Neuron (in vitro differentiated cells): ENCODE results near the gene DIAPH1.

ENCODE experiments used
- H2AFZ ChIP-seq: one replicate; pipeline ENCODE4 v1.6.1; 2013; ENCODE audit warnings: low read depth, mild to moderate bottlenecking, inconsistent platforms, low read length, moderate library complexity
- H3K27me3 ChIP-seq: one replicate; pipeline ENCODE4 v1.6.1; 2013; ENCODE audit warnings: low read length; ENCODE audit not compliant: insufficient read depth
- H3K36me3 ChIP-seq: one replicate; pipeline ENCODE4 v1.6.1; 2013; ENCODE audit warnings: low read length; ENCODE audit not compliant: insufficient read depth
- H3K4me1 ChIP-seq: one replicate; pipeline ENCODE4 v1.6.1; 2013; ENCODE audit warnings: low read length; ENCODE audit not compliant: insufficient read depth
- H3K4me3 ChIP-seq: 2 replicates; pipeline ENCODE4 v1.5.1; 2013; ENCODE audit warnings: mild to moderate bottlenecking, low read length, moderate library complexity
- H3K9me3 ChIP-seq: one replicate; pipeline ENCODE4 v1.6.1; 2013; ENCODE audit warnings: low read length

DIAPH1 gene

DNA sequence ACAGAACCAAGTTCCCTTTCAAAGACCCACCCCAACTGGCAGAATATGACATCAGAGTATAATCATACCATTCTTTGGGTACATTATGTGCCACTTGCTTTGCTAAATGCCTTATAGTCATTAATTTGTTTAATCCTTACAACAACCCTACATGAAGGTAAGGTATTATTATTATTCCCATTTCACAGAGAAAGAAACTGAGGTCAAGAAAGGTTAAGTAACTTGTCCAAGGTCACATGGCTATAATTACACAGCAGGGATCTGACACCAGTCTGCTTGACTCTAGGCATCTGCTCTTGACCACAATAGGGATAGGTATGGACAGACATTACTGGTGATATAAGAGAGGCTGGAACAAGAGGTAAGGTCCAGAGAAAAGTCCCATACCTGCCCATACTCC, 31.2 kb upstream of the DIAPH1 start:
- Histone ChIP-seq H3K4me1 (no peaks in the 10 kb centered on the region), H3K9me3 (no peaks in the 10 kb centered on the region), H3K36me3 (peaks cover 2% of the 10 kb centered on the region), H3K4me3 (no peak overlapping the region), H3K27me3 (no peaks in the 10 kb centered on the region), H2AFZ (no peak overlapping the region)

GRCh38 chr5:141649056-141649688, 30.4 kb upstream of the DIAPH1 start:
- H3K36me3 ChIP-seq: peaks cover 2% of the 10 kb centered on the region
- H3K4me1 ChIP-seq: no peaks in the 10 kb centered on the region
- no peak overlapping the region for H2AFZ ChIP-seq
- H3K9me3 ChIP-seq: no peaks in the 10 kb centered on the region
- no peak overlapping the region for H3K4me3 ChIP-seq
- H3K27me3 ChIP-seq: no peaks in the 10 kb centered on the region

DNA sequence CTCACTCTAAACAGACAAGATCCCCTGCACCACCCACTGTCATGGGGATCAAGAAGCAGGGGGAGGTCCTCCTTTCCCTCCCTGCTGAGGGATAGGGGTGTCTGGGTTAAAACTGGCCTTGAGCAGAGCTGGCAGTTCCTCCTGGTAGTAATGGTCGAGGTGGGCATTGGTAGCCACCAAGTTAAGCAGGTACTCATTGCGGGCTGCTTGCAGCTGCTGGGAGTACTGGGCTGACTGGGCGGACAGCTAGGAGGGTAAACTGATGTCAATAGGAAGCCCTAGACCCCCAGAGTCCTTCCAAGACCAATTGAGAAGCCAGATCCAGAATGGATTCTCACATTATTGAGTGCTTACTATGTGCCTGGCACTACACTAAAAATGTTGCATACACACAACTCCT, 29.1 kb upstream of the DIAPH1 start:
- Histone ChIP-seq H2AFZ (no peak overlapping the region), H3K27me3 (no peaks in the 10 kb centered on the region), H3K4me1 (no peaks in the 10 kb centered on the region), H3K9me3 (no peaks in the 10 kb centered on the region), H3K4me3 (no peak overlapping the region), H3K36me3 (peaks cover 2% of the 10 kb centered on the region)

- H3K36me3 ChIP-seq: peaks cover 2% of the 10 kb centered on the region
- no peak overlapping the region for H3K4me3 ChIP-seq
- H3K9me3 ChIP-seq: no peaks in the 10 kb centered on the region
- no peaks in the 10 kb centered on the region for H3K27me3 ChIP-seq
- no peak overlapping the region for H2AFZ ChIP-seq
- H3K4me1 ChIP-seq: no peaks in the 10 kb centered on the region
Observed at GRCh38 chr5:141647242-141647641, 28.4 kb upstream of the DIAPH1 start.

DNA sequence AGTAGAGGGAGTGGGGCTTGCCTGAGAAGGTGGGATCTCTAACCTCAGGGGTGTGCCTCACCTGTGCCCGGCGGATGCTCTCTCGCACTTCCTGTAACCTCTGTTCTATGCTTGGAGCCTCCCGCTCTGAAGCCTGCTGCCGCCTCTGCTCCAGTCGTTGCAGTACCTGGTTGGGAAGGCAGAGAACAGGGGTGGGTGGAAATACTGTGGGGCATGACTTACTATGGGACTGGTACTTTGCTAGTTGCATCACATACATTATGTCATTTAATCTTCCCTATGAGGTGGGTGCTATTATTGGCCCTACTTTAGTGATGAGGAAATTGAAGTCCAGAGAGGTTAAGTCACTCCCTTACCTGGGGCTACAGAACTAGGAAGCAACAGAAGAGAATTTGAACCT, 27.2 kb upstream of the DIAPH1 start:
- H3K36me3 ChIP-seq: peaks cover 4% of the 10 kb centered on the region
- H2AFZ ChIP-seq: no peak overlapping the region
- H3K4me1 ChIP-seq: no peaks in the 10 kb centered on the region
- no peaks in the 10 kb centered on the region for H3K9me3 ChIP-seq
- H3K4me3 ChIP-seq: no peak overlapping the region
- no peaks in the 10 kb centered on the region for H3K27me3 ChIP-seq

GRCh38 chr5:141641634-141642267, 23.0 kb upstream of the DIAPH1 start:
- no peaks in the 10 kb centered on the region for H3K27me3 ChIP-seq
- no peak overlapping the region for H2AFZ ChIP-seq
- H3K36me3 ChIP-seq: peaks cover 2% of the 10 kb centered on the region
- no peak overlapping the region for H3K4me3 ChIP-seq
- H3K4me1 ChIP-seq: peaks cover 6% of the 10 kb centered on the region
- H3K9me3 ChIP-seq: no peaks in the 10 kb centered on the region

- Histone ChIP-seq H3K27me3 (no peaks in the 10 kb centered on the region), H3K9me3 (no peaks in the 10 kb centered on the region), H2AFZ (no peak overlapping the region), H3K4me3 (no peak overlapping the region), H3K36me3 (peaks cover 2% of the 10 kb centered on the region), H3K4me1 (peaks cover 11% of the 10 kb centered on the region)
Observed at GRCh38 chr5:141640698-141641097, 21.9 kb upstream of the DIAPH1 start.

DNA sequence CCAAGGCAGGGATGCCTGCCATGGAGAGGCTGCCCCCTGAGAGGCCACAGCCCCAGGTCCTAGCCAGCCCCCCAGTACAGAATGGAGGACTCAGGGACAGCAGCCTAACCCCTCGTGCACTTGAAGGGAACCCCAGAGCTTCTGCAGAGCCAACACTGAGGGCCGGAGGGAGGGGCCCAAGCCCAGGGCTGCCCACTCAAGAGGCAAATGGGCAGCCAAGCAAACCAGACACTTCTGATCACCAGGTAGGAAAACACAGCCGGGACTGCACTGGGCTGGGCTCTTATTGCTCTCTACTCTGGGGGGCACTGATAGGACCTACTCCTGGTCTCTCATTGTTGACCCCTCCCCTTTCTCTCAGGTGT, 21.2 kb upstream of the DIAPH1 start:
- H3K36me3 ChIP-seq: peaks cover 2% of the 10 kb centered on the region
- no peak overlapping the region for H2AFZ ChIP-seq
- peaks cover 18% of the 10 kb centered on the region for H3K4me1 ChIP-seq
- H3K4me3 ChIP-seq: no peak overlapping the region
- H3K9me3 ChIP-seq: no peaks in the 10 kb centered on the region
- no peaks in the 10 kb centered on the region for H3K27me3 ChIP-seq

DNA sequence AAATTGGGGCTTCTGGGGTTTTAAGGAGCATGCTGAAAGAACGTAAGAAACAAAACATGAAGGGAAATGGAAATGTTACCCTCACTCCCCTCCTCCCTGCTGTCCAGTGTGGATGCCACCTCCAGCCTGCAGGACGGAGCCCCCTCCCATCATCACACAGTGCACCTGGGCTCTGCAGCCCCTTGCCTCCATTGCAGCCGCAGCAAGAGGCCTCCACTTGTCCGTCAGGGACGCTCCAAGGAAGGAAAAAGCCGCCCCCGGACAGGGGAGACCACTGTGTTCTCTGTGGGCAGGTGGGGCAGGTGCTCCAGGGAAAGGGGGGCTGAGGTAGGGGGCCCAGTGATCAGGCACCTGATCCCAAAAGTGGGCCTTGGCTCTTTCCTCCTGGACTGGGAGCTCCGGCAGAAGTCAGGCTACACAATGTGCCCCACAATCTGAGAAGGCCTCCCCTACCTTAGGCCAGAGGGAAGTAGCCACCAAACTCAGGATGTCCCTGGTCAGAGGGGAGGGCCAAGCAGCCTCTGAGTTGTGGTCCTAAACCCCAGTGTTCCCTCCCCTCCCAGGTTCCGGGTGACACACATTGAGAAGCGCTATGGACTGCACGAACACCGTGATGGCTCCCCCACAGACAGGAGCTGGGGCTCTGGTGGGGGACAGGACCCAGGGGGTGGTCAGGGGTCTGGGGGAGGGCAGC, 20.7 kb upstream of the DIAPH1 start:
- peaks cover 23% of the 10 kb centered on the region for H3K4me1 ChIP-seq
- H3K27me3 ChIP-seq: no peaks in the 10 kb centered on the region
- no peak overlapping the region for H3K4me3 ChIP-seq
- H2AFZ ChIP-seq: no peak overlapping the region
- H3K9me3 ChIP-seq: no peaks in the 10 kb centered on the region
- H3K36me3 ChIP-seq: peaks cover 6% of the 10 kb centered on the region

- Histone ChIP-seq H3K27me3 (no peaks in the 10 kb centered on the region), H3K36me3 (peaks cover 6% of the 10 kb centered on the region), H3K4me1 (peaks cover 23% of the 10 kb centered on the region), H3K4me3 (no peak overlapping the region), H3K9me3 (no peaks in the 10 kb centered on the region), H2AFZ (no peak overlapping the region)
Observed at GRCh38 chr5:141638771-141639170, 20.0 kb upstream of the DIAPH1 start.

- H3K4me1 ChIP-seq: peaks cover 23% of the 10 kb centered on the region
- peaks cover 11% of the 10 kb centered on the region for H3K36me3 ChIP-seq
- peak overlapping the region; percentile 97 for H2AFZ ChIP-seq
- H3K4me3 ChIP-seq: peak overlapping the region; percentile 84
- no peaks in the 10 kb centered on the region for H3K9me3 ChIP-seq
- no peaks in the 10 kb centered on the region for H3K27me3 ChIP-seq
Observed at GRCh38 chr5:141637767-141638419, 19.1 kb upstream of the DIAPH1 start.

DNA sequence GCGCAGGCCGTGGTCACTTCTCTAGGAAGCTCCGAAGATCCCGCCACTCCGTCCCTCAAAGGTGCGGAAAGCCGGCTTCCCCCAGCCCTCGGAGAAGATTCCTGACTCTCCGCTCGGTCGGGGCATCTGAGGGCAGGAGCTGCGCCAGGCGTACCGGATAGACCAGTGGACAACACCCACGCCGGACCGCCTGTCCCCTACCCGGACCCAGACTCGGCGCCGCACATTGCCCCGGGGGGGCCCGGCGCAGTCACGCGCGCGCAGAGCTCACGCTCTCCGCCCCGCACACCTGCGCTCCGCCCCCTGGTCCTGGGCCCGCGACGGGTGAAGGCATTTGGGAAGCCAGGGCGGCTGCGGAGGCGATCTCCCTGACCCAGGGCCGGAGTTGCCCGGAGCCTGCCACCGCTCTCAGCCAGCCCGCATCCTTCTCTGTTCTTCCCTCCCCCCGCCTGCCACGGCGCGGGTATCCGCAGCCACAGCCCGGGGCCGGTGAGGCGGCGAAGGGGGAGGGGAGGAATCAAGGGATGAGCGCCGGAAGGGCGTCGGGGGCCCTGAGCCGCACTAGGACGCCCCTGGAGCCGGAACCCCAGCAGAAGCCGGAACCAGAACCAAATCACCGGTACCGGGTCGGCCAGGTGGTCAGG, 18.4 kb upstream of the DIAPH1 start:
- H3K4me1 ChIP-seq: peaks cover 23% of the 10 kb centered on the region
- H3K27me3 ChIP-seq: no peaks in the 10 kb centered on the region
- H3K4me3 ChIP-seq: peak overlapping the region; percentile 84
- peaks cover 17% of the 10 kb centered on the region for H3K36me3 ChIP-seq
- H3K9me3 ChIP-seq: no peaks in the 10 kb centered on the region
- peak overlapping the region; percentile 97 for H2AFZ ChIP-seq
